CD4-positive, alpha-beta memory T cell (primary cell): ENCODE results near the gene FNIP1. TPM values are rescaled to one million over a fixed set of nuclear protein-coding genes. Genes with fewer than 3 reads are reported as not detected.
"Not testable (repeated sequence)": the region's sequence is repeated elsewhere in the genome, so short reads cannot be mapped to it uniquely, and the experiment has no call there.

Source experiments
- CTCF ChIA-PET: fragments of 350-600 bp; sonication (Branson Sonifier 250); formaldehyde crosslinking; loops from one replicate; lab custom pipeline; 2021; ENCODE audit warnings: inconsistent platforms; ENCODE audit not compliant: partially characterized antibody; lab: Charles Lee
- POLR2A ChIA-PET: fragments of 350-600 bp; sonication (Branson Sonifier 250); formaldehyde crosslinking; loops from one replicate; lab custom pipeline; 2021; ENCODE audit not compliant: partially characterized antibody; lab: Charles Lee
- DNase-seq, 5 donors: peaks; one replicate each; pipeline versions ENCODE4 v3.0.0 to v3.0.0-alpha.2; 2020 to 2022; ENCODE audit warnings: mixed read lengths in 1 of 5
- H3K27ac ChIP-seq: one replicate; pipeline ENCODE4 v1.7.0; 2013; ENCODE audit warnings: low read depth, low read length
- H3K27me3 ChIP-seq: 2 replicates; pipeline ENCODE4 v1.7.0; 2013; ENCODE audit warnings: mild to moderate bottlenecking, low read length, moderate library complexity; ENCODE audit not compliant: insufficient read depth
- H3K36me3 ChIP-seq: 2 replicates; pipeline ENCODE4 v1.7.0; 2013; ENCODE audit warnings: mild to moderate bottlenecking, low read length, moderate library complexity; ENCODE audit not compliant: insufficient read depth
- H3K4me1 ChIP-seq: 2 replicates; pipeline ENCODE4 v1.7.0; 2013; ENCODE audit warnings: mild to moderate bottlenecking, low read length, moderate library complexity; ENCODE audit not compliant: insufficient read depth
- H3K4me3 ChIP-seq, 2 donors: one replicate each; pipeline ENCODE4 v1.7.0; 2013; ENCODE audit warnings: low read length in 2 of 2, mild to moderate bottlenecking in 1 of 2
- H3K9me3 ChIP-seq, 2 donors: one replicate each; pipeline ENCODE4 v1.7.0; 2013; ENCODE audit warnings: low read length in 2 of 2, control low read depth in 1 of 2; ENCODE audit not compliant: control insufficient read depth in 1 of 2
- H3K27ac Mint-ChIP-seq, 7 donors: one replicate each; pipeline ENCODE4 v1.8.0; 2020 to 2021; ENCODE audit warnings: mixed read lengths in 7 of 7, mild to moderate bottlenecking in 6 of 7, inconsistent platforms in 3 of 7, moderate library complexity in 3 of 7
- H3K27me3 Mint-ChIP-seq, 2 donors: one replicate each; pipeline ENCODE4 v1.8.0; 2020 to 2021; ENCODE audit warnings: mixed read lengths in 2 of 2
- H3K36me3 Mint-ChIP-seq, 2 donors: one replicate each; pipeline ENCODE4 v1.8.0; 2020 to 2021; ENCODE audit warnings: mixed read lengths in 2 of 2, inconsistent platforms in 1 of 2, mild to moderate bottlenecking in 1 of 2
- H3K4me1 Mint-ChIP-seq, 4 donors: one replicate each; pipeline ENCODE4 v1.8.0; 2020 to 2021; ENCODE audit warnings: mixed read lengths in 4 of 4, mild to moderate bottlenecking in 1 of 4
- H3K4me3 Mint-ChIP-seq, 8 donors: one replicate each; pipeline ENCODE4 v1.8.0; 2020 to 2021; ENCODE audit warnings: mixed read lengths in 8 of 8, mild to moderate bottlenecking in 7 of 8, moderate library complexity in 6 of 8, inconsistent platforms in 3 of 8
- H3K9me3 Mint-ChIP-seq, 8 donors: one replicate each; pipeline ENCODE4 v1.8.0; 2020 to 2021; ENCODE audit warnings: mixed read lengths in 8 of 8, mild to moderate bottlenecking in 5 of 8, inconsistent platforms in 3 of 8, moderate library complexity in 1 of 8
- intact Hi-C: fragments of 100-400 bp; cut with micrococcal nuclease; formaldehyde crosslinking; loops from one replicate; pipeline ENCODE4 v1.15.1; 2023
- polyA plus RNA-seq, 2 donors: library from polyadenylated mRNA; unstranded; fragments of 300-500 nt; fragmentation: Illumina TruSeq; gene quantifications; one replicate each; pipeline ENCODE4 v1.2.3, GENCODE V29; 2021
- total RNA-seq, 2 experiments: library from RNA; stranded (reverse); gene quantifications; one replicate each; pipeline ENCODE4 v1.2.3, GENCODE V29; 2021

FNIP1 gene
- total and polyA plus RNA-seq, 4 experiments from 2014 or later = 8.2 to 35.9 (median 23.3) TPM

DNA sequence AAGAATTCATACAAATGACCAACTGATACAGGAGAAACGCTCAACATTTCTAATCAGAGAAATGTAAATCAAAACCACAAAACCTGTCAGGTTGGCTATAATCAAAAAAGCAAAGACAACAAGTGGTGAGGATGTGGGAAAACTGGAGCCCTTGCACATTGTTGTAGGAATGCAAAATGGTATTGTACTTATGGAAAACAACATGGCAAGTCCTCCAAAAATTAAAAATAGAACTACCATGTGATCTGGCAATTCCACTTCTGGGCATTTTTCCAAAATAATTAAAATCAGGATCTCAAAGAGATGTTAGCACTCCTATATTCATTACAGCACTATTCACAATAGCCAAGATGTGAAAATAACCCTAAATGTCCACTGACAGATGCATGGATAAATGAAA is 76.1 kb downstream of the FNIP1 start:
- intact Hi-C loops = no loop called here
- Histone ChIP-seq H3K4me1 (no peaks in the 10 kb centered on the region), H3K27me3 (no peaks in the 10 kb centered on the region), H3K36me3 (no peaks in the 10 kb centered on the region), H3K27ac (no peak overlapping the region), H3K4me3 (no peak overlapping the region), H3K9me3 (no peaks in the 10 kb centered on the region)
- Mint-ChIP-seq H3K27ac (no peak overlapping the region), H3K27me3 (no peaks in the 10 kb centered on the region), H3K4me1 (peaks cover 0 to 11% (median 5%) of the 10 kb centered on the region in 4 donors), H3K36me3 (peaks cover 46% of the 10 kb centered on the region in 2 donors), H3K4me3 (no peak overlapping the region), H3K9me3 (peaks cover 0 to 4% (median under 1%) of the 10 kb centered on the region in 8 donors)
- ChIA-PET POLR2A (no interaction called here), CTCF (no interaction called here)
- DNase-seq = no peak

DNA sequence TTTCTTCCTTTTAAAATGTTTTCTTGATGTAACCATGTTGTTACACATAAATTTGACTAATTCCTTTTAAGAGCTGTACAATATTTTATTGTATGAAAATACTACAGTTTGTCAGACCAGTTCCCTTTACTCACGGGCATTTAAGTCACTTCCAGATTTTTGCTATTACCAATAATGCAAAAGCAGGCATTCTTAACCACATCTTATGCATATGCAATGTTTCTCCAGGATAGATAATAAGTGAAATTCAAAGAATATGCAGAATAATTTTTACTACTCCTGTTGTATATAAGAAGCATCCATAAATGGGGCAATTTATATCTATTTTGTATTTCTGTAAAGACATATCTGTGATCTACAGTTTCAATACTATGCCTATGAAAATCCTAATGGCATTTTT is 77.3 kb downstream of the FNIP1 start:
- H3K36me3 Mint-ChIP-seq = peaks cover 43 to 49% of the 10 kb centered on the region in 2 donors
- intact Hi-C loops = no loop called here
- POLR2A ChIA-PET = no interaction called here

GRCh38 chr5:131718487-131719014 is 78.3 kb downstream of the FNIP1 start:
- H3K4me3 Mint-ChIP-seq = no peak overlapping the region
- H3K27me3 Mint-ChIP-seq = no peaks in the 10 kb centered on the region
- CTCF ChIA-PET = interaction anchor here (1.6 to 1.7 kb wide), 2 partner anchors 9 to 130 kb away, joined by 4 to 6 read pairs; no protein-coding TSS in a partner anchor
- H3K4me1 Mint-ChIP-seq = peaks cover 0 to 11% (median 5%) of the 10 kb centered on the region in 4 donors
- Histone ChIP-seq H3K27ac (no peak overlapping the region), H3K36me3 (no peaks in the 10 kb centered on the region), H3K27me3 (no peaks in the 10 kb centered on the region), H3K4me1 (no peaks in the 10 kb centered on the region), H3K9me3 (no peaks in the 10 kb centered on the region), H3K4me3 (no peak overlapping the region)
- H3K36me3 Mint-ChIP-seq = peaks cover 45 to 58% of the 10 kb centered on the region in 2 donors
- H3K27ac Mint-ChIP-seq = peak overlapping the region in 2 of 7 donors; percentile 69 to 87
- peaks cover 0 to 4% (median under 1%) of the 10 kb centered on the region in 8 donors for H3K9me3 Mint-ChIP-seq
- no peak for DNase-seq
- intact Hi-C loops = no loop called here
- POLR2A ChIA-PET = no interaction called here

More for the DNA sequence above, 77.3 kb downstream of the FNIP1 start:
- H3K27ac Mint-ChIP-seq = no peak overlapping the region
- no peak overlapping the region for H3K4me3 Mint-ChIP-seq
- Histone ChIP-seq H3K36me3 (no peaks in the 10 kb centered on the region), H3K27ac (no peak overlapping the region), H3K9me3 (no peaks in the 10 kb centered on the region), H3K27me3 (no peaks in the 10 kb centered on the region), H3K4me3 (no peak overlapping the region), H3K4me1 (no peaks in the 10 kb centered on the region)
- peaks cover 0 to 4% (median under 1%) of the 10 kb centered on the region in 8 donors for H3K9me3 Mint-ChIP-seq
- no peak for DNase-seq
- H3K4me1 Mint-ChIP-seq = peaks cover 0 to 11% (median 5%) of the 10 kb centered on the region in 4 donors
- CTCF ChIA-PET = interaction anchor here (1.6 to 1.7 kb wide), 2 partner anchors 10 to 131 kb away, joined by 4 to 6 read pairs; no protein-coding TSS in a partner anchor
- H3K27me3 Mint-ChIP-seq = no peaks in the 10 kb centered on the region

DNA sequence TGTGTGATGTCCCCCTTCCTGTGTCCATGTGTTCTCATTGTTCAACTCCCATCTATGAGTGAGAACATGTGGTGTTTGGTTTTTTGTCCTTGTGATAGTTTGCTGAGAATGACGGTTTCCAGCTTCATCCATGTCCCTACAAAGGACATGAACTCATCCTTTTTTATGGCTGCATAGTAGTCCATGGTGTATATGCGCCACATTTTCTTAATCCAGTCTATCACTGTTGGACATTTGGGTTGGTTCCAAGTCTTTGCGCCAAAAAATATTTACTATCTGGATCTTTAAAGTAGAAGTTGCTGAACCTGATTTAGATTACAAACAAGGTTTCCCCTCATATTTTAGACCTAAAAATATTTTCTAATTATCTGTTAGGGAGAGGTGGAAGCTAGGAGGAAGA is 79.7 kb downstream of the FNIP1 start:
- H3K27ac Mint-ChIP-seq, H3K27me3 ChIP-seq, H3K36me3 ChIP-seq, H3K9me3 ChIP-seq, H3K27ac ChIP-seq, intact Hi-C loops, H3K27me3 Mint-ChIP-seq, POLR2A ChIA-PET, H3K4me1 ChIP-seq, H3K9me3 Mint-ChIP-seq, H3K4me3 ChIP-seq, CTCF ChIA-PET, H3K4me3 Mint-ChIP-seq, DNase-seq: not testable (repeated sequence)
- Mint-ChIP-seq H3K4me1 (peaks cover 0 to 11% (median 6%) of the 10 kb centered on the region in 4 donors), H3K36me3 (peaks cover 51 to 67% of the 10 kb centered on the region in 2 donors)

- H3K27ac ChIP-seq = no peak overlapping the region
- H3K4me1 Mint-ChIP-seq = peaks cover 0 to 11% (median 8%) of the 10 kb centered on the region in 4 donors
- no peaks in the 10 kb centered on the region for H3K27me3 Mint-ChIP-seq
- H3K36me3 Mint-ChIP-seq = peaks cover 53 to 62% of the 10 kb centered on the region in 2 donors
- H3K9me3 ChIP-seq = no peaks in the 10 kb centered on the region
- H3K27me3 ChIP-seq = no peaks in the 10 kb centered on the region
- peaks cover 0 to 4% (median under 1%) of the 10 kb centered on the region in 8 donors for H3K9me3 Mint-ChIP-seq
- no peak for DNase-seq
- no peaks in the 10 kb centered on the region for H3K36me3 ChIP-seq
- intact Hi-C loops = no loop called here
- ChIA-PET CTCF (no interaction called here), POLR2A (no interaction called here)
- no peak overlapping the region for H3K4me3 Mint-ChIP-seq
- no peak overlapping the region for H3K4me3 ChIP-seq
- H3K4me1 ChIP-seq = no peaks in the 10 kb centered on the region
- H3K27ac Mint-ChIP-seq = no peak overlapping the region
These were observed 80.2 kb downstream of the FNIP1 start for GRCh38 chr5:131716650-131717049.

- Mint-ChIP-seq H3K4me3 (no peak overlapping the region), H3K27ac (peak overlapping the region in 2 of 7 donors; percentile 22 to 42), H3K36me3 (peaks cover 46 to 52% of the 10 kb centered on the region in 2 donors), H3K9me3 (peaks cover 0 to 2% (median 0%) of the 10 kb centered on the region in 8 donors), H3K27me3 (no peaks in the 10 kb centered on the region), H3K4me1 (peaks cover 0 to 10% (median under 1%) of the 10 kb centered on the region in 4 donors)
- Histone ChIP-seq H3K4me1 (no peaks in the 10 kb centered on the region), H3K36me3 (peaks cover 7% of the 10 kb centered on the region), H3K4me3 (no peak overlapping the region), H3K9me3 (no peaks in the 10 kb centered on the region), H3K27me3 (no peaks in the 10 kb centered on the region), H3K27ac (no peak overlapping the region)
- ChIA-PET POLR2A (no interaction called here), CTCF (interaction anchor here (1.6 kb wide), 1 partner anchor 8 kb away, joined by 4 read pairs; no protein-coding TSS in a partner anchor)
- intact Hi-C loops = no loop called here
- DNase-seq = peak in 1 of 5 donors; percentile 11
These were observed 86.4 kb downstream of the FNIP1 start for GRCh38 chr5:131710391-131710790.

GRCh38 chr5:131709043-131709442 is 87.8 kb downstream of the FNIP1 start:
- H3K27me3 Mint-ChIP-seq = no peaks in the 10 kb centered on the region
- peaks cover 8% of the 10 kb centered on the region for H3K36me3 ChIP-seq
- no peak overlapping the region for H3K4me3 ChIP-seq
- H3K4me3 Mint-ChIP-seq = no peak overlapping the region
- H3K9me3 ChIP-seq = no peaks in the 10 kb centered on the region
- H3K4me1 Mint-ChIP-seq = peaks cover 0 to 10% (median under 1%) of the 10 kb centered on the region in 4 donors
- H3K4me1 ChIP-seq = no peaks in the 10 kb centered on the region
- peaks cover 50 to 54% of the 10 kb centered on the region in 2 donors for H3K36me3 Mint-ChIP-seq
- CTCF ChIA-PET = interaction anchor here (1.0 to 1.6 kb wide), 3 partner anchors 9 to 120 kb away, joined by 3 to 4 read pairs (median 4); no protein-coding TSS in a partner anchor
- H3K9me3 Mint-ChIP-seq = peaks cover 0 to 2% (median 0%) of the 10 kb centered on the region in 8 donors
- intact Hi-C loops = no loop called here
- H3K27me3 ChIP-seq = no peaks in the 10 kb centered on the region
- H3K27ac Mint-ChIP-seq = no peak overlapping the region
- no peak for DNase-seq
- no peak overlapping the region for H3K27ac ChIP-seq
- POLR2A ChIA-PET = interaction anchor here (0.6 kb wide), 1 partner anchor 681 kb away, joined by 3 read pairs; no protein-coding TSS in a partner anchor
